ENCODE results near the gene HSPB1.

DNA sequence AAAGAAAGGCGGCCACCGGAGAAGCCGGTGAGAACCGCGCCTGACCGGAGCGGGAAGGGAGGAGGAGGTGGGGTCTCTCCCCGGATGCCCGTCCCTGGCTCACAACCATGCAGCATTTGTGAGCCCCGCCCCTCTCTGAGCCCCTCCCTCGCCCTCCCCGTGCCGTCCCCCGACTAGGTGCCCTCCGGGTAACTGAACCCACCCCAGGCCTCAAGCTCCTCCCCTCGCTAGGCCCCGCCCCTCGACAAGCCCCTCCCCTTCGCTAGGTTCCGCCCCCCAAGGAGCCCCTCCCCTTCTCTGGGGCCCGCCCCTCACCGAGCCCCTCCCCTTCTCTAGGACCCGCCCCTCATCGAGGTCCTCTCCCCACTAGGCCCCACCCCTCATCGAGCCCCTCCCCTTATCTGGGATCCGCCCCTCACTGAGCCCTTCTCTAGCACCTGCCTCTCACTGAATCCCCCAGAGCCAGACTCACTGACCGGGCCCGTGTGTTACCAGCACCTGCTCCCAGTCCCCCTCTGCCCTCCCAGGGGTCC, 42.2 kb upstream of the HSPB1 start:
- TF ChIP-seq EP300 (IDR thresholded peaks at IDR 0.05) (no peak), CTCF (IDR thresholded peaks at IDR 0.05) (no peak), POLR2A (IDR thresholded peaks at IDR 0.05) (no peak), POLR2AphosphoS5 (IDR thresholded peaks at IDR 0.05) (no peak)
